Right lobe of liver (tissue), 6 donors: ENCODE measurements around the gene LGALS8. TPM values are rescaled to one million over a fixed set of nuclear protein-coding genes. Genes with fewer than 3 reads are reported as not detected.

Experiments
- ATAC-seq, 4 donors: fragments of 200-7000 bp; cut with Tn5 transposase; one replicate each; pipeline ENCODE4 v1.9.1; 2020; ENCODE audit warnings: mild to moderate bottlenecking in 4 of 4, moderate library complexity in 4 of 4
- DNase-seq, 3 donors: peaks; one replicate each; pipeline ENCODE4 v3.0.0-alpha.2; 2020
- H3K27ac ChIP-seq, 3 donors: fragments of 200-600 bp; one replicate each; pipeline ENCODE4 v1.8.0; 2022
- H3K27me3 ChIP-seq, 2 donors: fragments of 200-600 bp; one replicate each; pipeline ENCODE4 v1.8.0; 2022
- H3K36me3 ChIP-seq, 4 donors: fragments of 200-600 bp; sonication (generic) in 1 of 4; one replicate each; pipeline versions ENCODE4 v1.5.1 to v1.8.0; 2017 to 2022; ENCODE audit warnings: control low read depth in 1 of 4
- H3K4me1 ChIP-seq, 4 donors: fragments of 200-600 bp; sonication (generic) in 1 of 4; one replicate each; pipeline versions ENCODE4 v1.5.1 to v1.8.0; 2017 to 2022; ENCODE audit warnings: control low read depth in 1 of 4
- H3K4me3 ChIP-seq, 3 donors: fragments of 200-600 bp; one replicate each; pipeline ENCODE4 v1.8.0; 2022
- H3K9me3 ChIP-seq, 4 donors: fragments of 200-600 bp; sonication (generic) in 1 of 4; one replicate each; pipeline versions ENCODE4 v1.5.1 to v1.8.0; 2017 to 2022; ENCODE audit warnings: control low read depth in 1 of 4
- POLR2A ChIP-seq: fragments of 450-650 bp; IDR thresholded peaks from one replicate; pipeline ENCODE4 v1.6.1; 2017; ENCODE audit warnings: antibody characterized with exemption, mild to moderate bottlenecking
- WGBS: methylation state at CpG from one replicate; pipeline ENCODE4 v1.1.6; 2018; ENCODE audit warnings: low coverage, low lambda C conversion rate; ENCODE audit not compliant: insufficient coverage; ENCODE audit errors: missing lambda C conversion rate; 5-methylcytosine and 5-hydroxymethylcytosine counted together
- intact Hi-C, 2 donors: fragments of 100-400 bp; cut with DNase I; formaldehyde crosslinking; loops; one replicate each; pipeline versions ENCODE4 v1.11.2 to v1.14.1; 2022
- total RNA-seq, 6 experiments: library from RNA; depleted of rRNA in 2 of 6; stranded (reverse); fragments of >200 nt in 2 of 6; fragmentation: NEBNext Ultra II Directional in 3 of 6; extraction: Animal tissue kit (Norgen Biotek cat#: 25700) in 3 of 6; gene quantifications; one replicate each; pipeline versions ENCODE4 v1.1.0 to v1.2.4, GENCODE V29; 2016 to 2023
- TF ChIP-seq, protein P1 (sequence below), 4 donors: fragments of 200-600 bp in 3 of 4; fragments of 450-650 bp in 1 of 4; IDR thresholded peaks; one replicate each; pipeline versions ENCODE4 v1.5.1 to v1.8.0; 2016 to 2022; ENCODE audit warnings: antibody characterized with exemption in 4 of 4, mild to moderate bottlenecking in 2 of 4
- donor health status: DM: no; HTN: yes; CAD: no.
- donor health status: DM: no; HTN: no; CAD: no.
- donor health status: DM: no; HTN: no; CAD: no.
- donor health status: DM: no; HTN: yes; CAD: no.
- donor health status: DM: no; HTN: yes; CAD: no.

The LGALS8 gene
- total RNA-seq, 6 experiments from 2014 or later, result 30.4 to 69.3 (median 42.3) TPM

DNA sequence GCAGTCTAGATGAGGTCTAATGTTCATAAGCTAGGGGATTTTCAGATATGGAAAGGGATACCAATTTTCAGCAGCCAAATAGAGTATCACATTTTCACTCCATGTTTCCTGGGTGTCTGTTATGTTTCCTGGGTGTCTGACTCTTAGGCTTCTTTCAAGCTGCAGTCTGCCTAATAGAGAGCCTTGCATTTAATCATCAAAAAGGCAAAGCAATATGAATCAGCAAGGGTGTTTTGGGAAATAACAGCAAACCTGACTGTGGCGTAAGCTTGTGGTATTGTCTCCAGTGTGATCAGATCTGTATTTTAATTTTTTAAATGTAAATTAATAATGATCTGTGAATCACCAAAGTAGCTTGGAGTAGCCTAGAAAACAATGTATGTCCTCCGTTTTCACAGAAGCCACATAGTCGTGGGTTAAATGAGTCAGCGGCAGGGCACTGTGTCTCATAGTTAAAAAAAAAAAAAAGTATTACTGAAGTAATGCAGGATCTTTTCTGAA lies 10.4 kb downstream of the LGALS8 start:
- no peaks in the 10 kb centered on the region for H3K9me3 ChIP-seq
- WGBS, result 59% methylated on average over 4 of the region's 4 CpGs
- peaks cover 0 to 23% (median 7%) of the 10 kb centered on the region in 4 donors for H3K36me3 ChIP-seq
- peaks cover 0 to 29% (median 14%) of the 10 kb centered on the region in 4 donors for H3K4me1 ChIP-seq
- intact Hi-C loops, result no loop called here
- no peak overlapping the region for H3K27ac ChIP-seq
- DNase-seq (no peak), ATAC-seq (no peak)
- no peaks in the 10 kb centered on the region for H3K27me3 ChIP-seq
- TF ChIP-seq POLR2A, result no peak
- TF ChIP-seq, protein P1, sequence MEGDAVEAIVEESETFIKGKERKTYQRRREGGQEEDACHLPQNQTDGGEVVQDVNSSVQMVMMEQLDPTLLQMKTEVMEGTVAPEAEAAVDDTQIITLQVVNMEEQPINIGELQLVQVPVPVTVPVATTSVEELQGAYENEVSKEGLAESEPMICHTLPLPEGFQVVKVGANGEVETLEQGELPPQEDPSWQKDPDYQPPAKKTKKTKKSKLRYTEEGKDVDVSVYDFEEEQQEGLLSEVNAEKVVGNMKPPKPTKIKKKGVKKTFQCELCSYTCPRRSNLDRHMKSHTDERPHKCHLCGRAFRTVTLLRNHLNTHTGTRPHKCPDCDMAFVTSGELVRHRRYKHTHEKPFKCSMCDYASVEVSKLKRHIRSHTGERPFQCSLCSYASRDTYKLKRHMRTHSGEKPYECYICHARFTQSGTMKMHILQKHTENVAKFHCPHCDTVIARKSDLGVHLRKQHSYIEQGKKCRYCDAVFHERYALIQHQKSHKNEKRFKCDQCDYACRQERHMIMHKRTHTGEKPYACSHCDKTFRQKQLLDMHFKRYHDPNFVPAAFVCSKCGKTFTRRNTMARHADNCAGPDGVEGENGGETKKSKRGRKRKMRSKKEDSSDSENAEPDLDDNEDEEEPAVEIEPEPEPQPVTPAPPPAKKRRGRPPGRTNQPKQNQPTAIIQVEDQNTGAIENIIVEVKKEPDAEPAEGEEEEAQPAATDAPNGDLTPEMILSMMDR (IDR thresholded peaks at IDR 0.05), result no peak
- no peak overlapping the region for H3K4me3 ChIP-seq

DNA sequence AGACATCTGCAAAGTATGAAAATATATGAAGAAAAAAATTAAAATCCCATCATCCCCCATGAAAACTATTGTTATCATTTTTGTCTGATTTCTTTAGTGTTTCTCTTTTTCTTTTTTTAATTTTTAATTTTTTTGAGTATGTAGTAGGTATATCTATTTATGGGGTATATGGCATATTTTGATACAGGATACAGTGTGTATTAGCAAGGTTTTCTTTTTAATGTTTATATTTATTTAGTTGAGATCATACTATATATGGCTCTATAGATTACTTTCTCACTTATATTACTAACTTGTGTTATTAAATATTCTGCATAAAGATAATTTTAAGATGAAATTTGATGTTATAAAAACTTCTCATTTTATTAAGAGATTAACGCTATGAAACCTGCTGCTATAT lies 11.4 kb downstream of the LGALS8 start:
- H3K27me3 ChIP-seq, result no peaks in the 10 kb centered on the region
- peaks cover 0 to 33% (median 10%) of the 10 kb centered on the region in 4 donors for H3K36me3 ChIP-seq
- no peak overlapping the region for H3K4me3 ChIP-seq
- no peak overlapping the region for H3K27ac ChIP-seq
- DNase-seq (no peak), ATAC-seq (no peak)
- intact Hi-C loops, result no loop called here
- TF ChIP-seq POLR2A, result no peak
- TF ChIP-seq, protein P1 (IDR thresholded peaks at IDR 0.05), result no peak
- H3K4me1 ChIP-seq, result peaks cover 0 to 29% (median 14%) of the 10 kb centered on the region in 4 donors
- H3K9me3 ChIP-seq, result no peaks in the 10 kb centered on the region
- 80% methylated on average over 1 of the region's 1 CpG for WGBS

DNA sequence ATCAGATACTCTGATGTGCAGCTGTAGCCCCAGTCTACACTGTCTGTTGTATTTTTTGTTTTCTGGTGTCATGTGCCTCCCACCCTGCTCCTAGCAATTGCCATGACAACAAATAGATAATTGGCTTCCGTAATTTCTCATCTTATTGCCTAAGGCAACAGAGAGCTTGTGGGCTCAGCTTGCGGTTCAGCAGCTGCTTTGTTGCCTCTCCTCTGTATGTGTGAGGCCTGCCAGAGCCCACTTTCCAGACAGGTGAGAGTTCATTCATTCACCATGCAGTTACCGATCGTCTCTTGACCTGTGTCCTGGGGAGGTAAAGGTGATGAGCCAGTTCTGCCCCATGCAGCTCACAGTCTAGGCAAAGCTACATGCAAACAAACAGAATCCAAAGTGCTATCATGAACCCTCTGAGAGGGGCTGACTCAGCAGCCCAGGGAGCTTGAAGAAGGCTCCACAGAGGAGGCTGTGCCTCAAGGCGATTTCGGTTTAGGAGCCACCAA lies 11.9 kb downstream of the LGALS8 start:
- ATAC-seq, result peak; percentile 38 to 79 (median 74)
- Histone ChIP-seq H3K9me3 (no peaks in the 10 kb centered on the region), H3K4me1 (peaks cover 0 to 29% (median 14%) of the 10 kb centered on the region in 4 donors), H3K4me3 (no peak overlapping the region), H3K27me3 (no peaks in the 10 kb centered on the region), H3K36me3 (peaks cover 0 to 33% (median 11%) of the 10 kb centered on the region in 4 donors), H3K27ac (no peak overlapping the region)
- TF ChIP-seq, protein P1 (IDR thresholded peaks at IDR 0.05), result no peak
- no peak for TF ChIP-seq POLR2A
- DNase-seq, result peak in 2 of 3 donors; percentile 63 to 71
- 31% methylated on average over 6 of the region's 6 CpGs for WGBS
- intact Hi-C loops, result no loop called here

DNA sequence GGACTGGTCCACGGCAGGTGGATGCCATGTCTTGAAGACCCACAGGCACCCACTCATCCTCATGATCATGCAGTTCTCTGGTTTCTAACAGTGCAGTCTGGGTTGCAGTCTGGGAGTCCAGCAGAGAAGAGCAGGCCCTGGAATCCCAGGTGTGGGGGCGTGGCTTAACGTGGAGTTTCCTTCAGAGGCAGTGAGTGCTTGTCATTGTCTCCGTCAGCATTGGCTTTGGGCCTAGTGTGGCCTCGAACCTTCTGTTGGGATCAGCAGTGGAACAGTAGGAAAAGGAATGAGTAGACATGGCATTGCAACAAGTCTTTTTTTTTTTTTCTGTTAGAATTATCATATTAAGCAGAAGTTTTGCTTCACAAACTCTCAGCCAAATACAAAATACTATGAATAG lies 12.8 kb downstream of the LGALS8 start:
- peaks cover 0 to 29% (median 13%) of the 10 kb centered on the region in 4 donors for H3K4me1 ChIP-seq
- H3K9me3 ChIP-seq, result no peaks in the 10 kb centered on the region
- no peak for TF ChIP-seq POLR2A
- TF ChIP-seq, protein P1 (IDR thresholded peaks at IDR 0.05), result no peak
- H3K27ac ChIP-seq, result no peak overlapping the region
- whole genome bisulfite sequencing, result 73% methylated on average over 2 of the region's 5 CpGs
- no peak overlapping the region for H3K4me3 ChIP-seq
- H3K36me3 ChIP-seq, result peaks cover 3 to 28% (median 12%) of the 10 kb centered on the region in 4 donors
- no peaks in the 10 kb centered on the region for H3K27me3 ChIP-seq
- intact Hi-C loops, result no loop called here
- DNase-seq (no peak), ATAC-seq (no peak)
